Activated naive CD8-positive, alpha-beta T cell treated with anti-CD3 and anti-CD28 coated beads, Interleukin-2, amount 10 ng/mL, durations not matched to agents 7 days and 5 days (primary cell): ENCODE measurements around the gene THRSP. TPM values are rescaled to one million over a fixed set of nuclear protein-coding genes. Genes with fewer than 3 reads are reported as not detected.
A peak's percentile ranks its signal among the peaks of the same experiment; 100 is the strongest.
"Not testable (repeated sequence)": the region's sequence is repeated elsewhere in the genome, so short reads cannot be mapped to it uniquely, and the experiment has no call there.

Experiments
- ATAC-seq: fragments of 150-1000 bp; cut with Tn5 transposase; one replicate; pipeline ENCODE4 v1.10.0; 2021; ENCODE audit warnings: low read depth, moderate library complexity
- POLR2A ChIA-PET: fragments of 350-600 bp; sonication (Branson Sonifier 250); formaldehyde crosslinking; loops from one replicate; lab custom pipeline; 2021; ENCODE audit warnings: antibody characterized with exemption; lab: Charles Lee
- DNase-seq: peaks from one replicate; pipeline ENCODE4 v3.0.0; 2021
- H3K27ac Mint-ChIP-seq: one replicate; pipeline ENCODE4 v1.8.0; 2022; ENCODE audit warnings: mild to moderate bottlenecking, mixed read lengths
- H3K27me3 Mint-ChIP-seq: one replicate; pipeline ENCODE4 v1.8.0; 2022; ENCODE audit warnings: mild to moderate bottlenecking, moderate library complexity, mixed read lengths
- H3K36me3 Mint-ChIP-seq: one replicate; pipeline ENCODE4 v1.8.0; 2021; ENCODE audit warnings: mild to moderate bottlenecking, mixed read lengths
- H3K4me1 Mint-ChIP-seq: one replicate; pipeline ENCODE4 v1.8.0; 2021; ENCODE audit warnings: mixed read lengths
- H3K4me3 Mint-ChIP-seq: one replicate; pipeline ENCODE4 v1.8.0; 2022; ENCODE audit warnings: mild to moderate bottlenecking, moderate library complexity, mixed read lengths
- H3K9me3 Mint-ChIP-seq: one replicate; pipeline ENCODE4 v1.8.0; 2021; ENCODE audit warnings: mixed read lengths
- total RNA-seq, 2 experiments: library from RNA; stranded (reverse); gene quantifications; one replicate each; pipeline ENCODE4 v1.2.3, GENCODE V29; 2021

Gene THRSP
- total RNA-seq, 2 experiments from 2014 or later, result not detected

DNA sequence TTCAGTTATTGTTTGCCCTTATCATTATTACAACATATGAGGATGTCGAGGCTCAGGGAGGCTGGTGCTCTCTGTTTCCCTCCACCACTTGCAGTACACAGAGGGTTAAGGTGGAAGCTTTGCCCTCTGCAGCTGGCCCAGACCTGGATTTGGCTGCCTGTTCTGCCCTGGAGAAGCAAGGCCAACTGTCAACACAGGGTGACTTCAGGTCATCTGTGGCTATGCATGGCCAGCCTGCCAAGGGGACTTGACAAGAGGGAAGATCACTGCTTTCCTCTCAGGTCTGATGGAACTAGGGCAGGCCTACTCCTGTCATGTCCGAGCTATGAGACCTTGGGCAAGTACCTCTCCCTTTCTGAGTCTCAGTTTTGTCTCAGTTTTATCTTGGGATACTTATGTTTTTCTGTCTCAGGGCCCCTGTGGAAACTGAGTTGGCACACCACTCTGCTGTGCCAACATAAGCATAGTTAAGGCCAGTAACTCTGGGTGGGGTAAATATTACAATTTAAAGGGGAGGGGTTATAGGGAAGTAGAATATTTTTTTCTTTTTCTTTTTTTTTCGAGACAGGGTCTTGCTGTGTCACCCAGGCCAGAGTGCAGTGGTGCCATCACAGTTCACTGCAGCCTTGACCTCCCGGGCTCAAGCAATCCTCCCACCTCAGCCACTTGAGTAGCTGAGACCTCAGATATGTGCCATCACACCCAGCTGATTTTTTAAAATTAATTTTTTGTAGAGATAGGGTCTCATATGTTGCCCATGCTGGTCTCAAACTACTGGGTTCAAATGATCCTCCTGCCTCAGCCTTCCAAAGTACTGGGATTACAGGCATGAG is 2.4 kb upstream of the THRSP start:
- Mint-ChIP-seq H3K4me1 (no peaks in the 10 kb centered on the region), H3K4me3 (no peak overlapping the region), H3K27ac (no peak overlapping the region), H3K36me3 (no peaks in the 10 kb centered on the region), H3K9me3 (no peaks in the 10 kb centered on the region), H3K27me3 (peaks cover under 1% of the 10 kb centered on the region)
- ATAC-seq, result no peak
- POLR2A ChIA-PET, result interaction anchor here (0.6 kb wide), 1 partner anchor 447 kb away, joined by 3 read pairs; no protein-coding TSS in a partner anchor
- DNase-seq, result no peak

- H3K9me3 Mint-ChIP-seq, result no peaks in the 10 kb centered on the region
- no peak overlapping the region for H3K27ac Mint-ChIP-seq
- H3K36me3 Mint-ChIP-seq, result peaks cover 4% of the 10 kb centered on the region
- ATAC-seq (no peak), DNase-seq (no peak)
- H3K4me1 Mint-ChIP-seq, result peaks cover 1% of the 10 kb centered on the region
- H3K4me3 Mint-ChIP-seq, result no peak overlapping the region
- POLR2A ChIA-PET, result no interaction called here
- no peaks in the 10 kb centered on the region for H3K27me3 Mint-ChIP-seq
These were observed 1.7 kb upstream of the THRSP start for GRCh38 chr11:78061921-78062311.

DNA sequence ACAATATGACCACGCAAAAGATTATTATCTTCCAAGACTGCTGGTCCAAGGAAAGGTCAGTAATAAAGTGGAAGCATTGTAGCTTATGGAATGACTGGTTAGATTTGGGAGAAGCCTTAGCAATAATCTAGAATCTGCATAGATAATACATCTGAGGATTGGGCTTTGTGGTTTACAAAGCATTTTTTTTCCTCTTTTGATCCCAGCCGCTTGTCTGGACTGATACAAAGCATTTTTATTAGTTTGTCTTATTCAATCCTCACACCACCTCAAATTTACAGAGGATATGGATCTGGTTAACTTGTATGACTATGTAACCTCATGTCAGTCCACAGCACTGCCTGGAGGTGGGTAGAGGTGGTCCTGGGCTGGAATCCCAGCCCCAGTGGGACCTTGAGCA is 990 bp upstream of the THRSP start:
- POLR2A ChIA-PET, result interaction anchor here (1.3 kb wide), 1 partner anchor 16 kb away, joined by 3 read pairs; no protein-coding TSS in a partner anchor
- H3K9me3 Mint-ChIP-seq, result no peaks in the 10 kb centered on the region
- DNase-seq (no peak), ATAC-seq (no peak)
- no peak overlapping the region for H3K27ac Mint-ChIP-seq
- no peaks in the 10 kb centered on the region for H3K27me3 Mint-ChIP-seq
- peaks cover 11% of the 10 kb centered on the region for H3K36me3 Mint-ChIP-seq
- H3K4me1 Mint-ChIP-seq, result peaks cover 1% of the 10 kb centered on the region
- no peak overlapping the region for H3K4me3 Mint-ChIP-seq

GRCh38 chr11:78065203-78065602 is 1.5 kb downstream of the THRSP start:
- no peak overlapping the region for H3K4me3 Mint-ChIP-seq
- peaks cover 24% of the 10 kb centered on the region for H3K36me3 Mint-ChIP-seq
- H3K4me1 Mint-ChIP-seq, result peaks cover 1% of the 10 kb centered on the region
- no peaks in the 10 kb centered on the region for H3K27me3 Mint-ChIP-seq
- no peak for DNase-seq
- H3K27ac Mint-ChIP-seq, result no peak overlapping the region
- no peaks in the 10 kb centered on the region for H3K9me3 Mint-ChIP-seq
- ATAC-seq, result no peak
- POLR2A ChIA-PET, result no interaction called here

DNA sequence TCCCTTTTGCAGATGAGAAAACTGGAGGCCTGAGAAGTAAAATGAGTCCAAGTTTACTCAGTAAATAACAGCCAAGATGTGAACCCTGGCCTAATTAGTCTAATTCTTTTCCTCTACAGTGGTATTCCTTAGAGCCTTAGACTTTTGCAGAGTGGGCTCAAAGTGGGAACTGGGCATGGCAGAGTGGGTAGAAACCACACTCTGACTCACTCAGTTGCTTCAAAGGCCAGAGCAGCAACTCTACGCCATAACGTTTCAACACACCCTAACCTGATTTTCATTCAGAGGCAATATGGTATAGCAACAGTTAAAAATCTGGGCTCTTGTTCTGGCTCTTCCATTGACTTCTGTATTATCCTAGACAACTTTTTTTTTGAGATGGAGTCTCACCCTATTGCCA is 2.8 kb downstream of the THRSP start:
- H3K36me3 Mint-ChIP-seq, result peaks cover 26% of the 10 kb centered on the region
- H3K4me3 Mint-ChIP-seq, result no peak overlapping the region
- no peak for DNase-seq
- H3K9me3 Mint-ChIP-seq, result no peaks in the 10 kb centered on the region
- ATAC-seq, result no peak
- peaks cover 1% of the 10 kb centered on the region for H3K4me1 Mint-ChIP-seq
- H3K27ac Mint-ChIP-seq, result no peak overlapping the region
- no peaks in the 10 kb centered on the region for H3K27me3 Mint-ChIP-seq
- POLR2A ChIA-PET, result interaction anchor here (0.6 kb wide), 1 partner anchor 24 kb away, joined by 7 read pairs; no protein-coding TSS in a partner anchor

GRCh38 chr11:78067704-78068103 is 4.0 kb downstream of the THRSP start:
- ATAC-seq (no peak), DNase-seq (no peak)
- H3K4me3 Mint-ChIP-seq, result no peak overlapping the region
- no peak overlapping the region for H3K27ac Mint-ChIP-seq
- peaks cover 3% of the 10 kb centered on the region for H3K4me1 Mint-ChIP-seq
- peaks cover 34% of the 10 kb centered on the region for H3K36me3 Mint-ChIP-seq
- POLR2A ChIA-PET, result interaction anchor here (1.9 kb wide), 1 partner anchor 10 kb away, joined by 5 read pairs; no protein-coding TSS in a partner anchor
- no peaks in the 10 kb centered on the region for H3K9me3 Mint-ChIP-seq
- H3K27me3 Mint-ChIP-seq, result no peaks in the 10 kb centered on the region

DNA sequence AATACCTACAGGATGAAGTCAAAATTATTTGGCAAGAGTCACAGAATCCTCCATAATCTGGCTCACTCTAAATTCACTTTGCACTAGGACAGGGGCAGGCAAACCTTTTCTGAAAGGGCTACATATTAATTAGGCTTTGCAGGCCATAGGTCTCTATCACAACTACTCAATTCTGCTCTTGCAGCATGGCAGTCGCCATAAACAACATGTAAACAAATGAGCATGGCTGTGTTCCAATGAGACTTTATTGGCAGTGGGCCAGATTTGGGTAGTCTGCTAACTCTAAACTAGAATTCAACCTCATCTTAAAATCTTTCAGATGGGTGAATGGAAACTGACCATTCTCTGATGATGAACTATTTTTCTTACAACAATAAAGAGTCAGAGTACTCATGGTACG is 5.8 kb downstream of the THRSP start:
- POLR2A ChIA-PET, result no interaction called here
- H3K36me3 Mint-ChIP-seq, result peaks cover 36% of the 10 kb centered on the region

GRCh38 chr11:78070621-78071020 is 7.0 kb downstream of the THRSP start:
- no peak overlapping the region for H3K27ac Mint-ChIP-seq
- H3K4me3 Mint-ChIP-seq, result no peak overlapping the region
- DNase-seq, result no peak
- H3K9me3 Mint-ChIP-seq, result no peaks in the 10 kb centered on the region
- ATAC-seq, result no peak
- H3K27me3 Mint-ChIP-seq, result no peaks in the 10 kb centered on the region
- peaks cover 11% of the 10 kb centered on the region for H3K4me1 Mint-ChIP-seq
- POLR2A ChIA-PET, result no interaction called here
- peaks cover 40% of the 10 kb centered on the region for H3K36me3 Mint-ChIP-seq

More for the DNA sequence above, 5.8 kb downstream of the THRSP start:
- DNase-seq (no peak), ATAC-seq (no peak)
- Mint-ChIP-seq H3K4me1 (peaks cover 4% of the 10 kb centered on the region), H3K9me3 (no peaks in the 10 kb centered on the region), H3K27me3 (no peaks in the 10 kb centered on the region), H3K27ac (no peak overlapping the region), H3K4me3 (no peak overlapping the region)

- H3K9me3 Mint-ChIP-seq, result no peaks in the 10 kb centered on the region
- H3K27ac Mint-ChIP-seq, result no peak overlapping the region
- H3K4me3 Mint-ChIP-seq, result no peak overlapping the region
- peaks cover 19% of the 10 kb centered on the region for H3K4me1 Mint-ChIP-seq
- DNase-seq (no peak), ATAC-seq (no peak)
- H3K36me3 Mint-ChIP-seq, result peaks cover 41% of the 10 kb centered on the region
- H3K27me3 Mint-ChIP-seq, result no peaks in the 10 kb centered on the region
- POLR2A ChIA-PET, result no interaction called here
These were observed 8.1 kb downstream of the THRSP start for GRCh38 chr11:78071717-78072116.

GRCh38 chr11:78072455-78072854 is 8.8 kb downstream of the THRSP start:
- Mint-ChIP-seq H3K9me3 (no peaks in the 10 kb centered on the region), H3K4me3 (no peak overlapping the region), H3K36me3 (peaks cover 38% of the 10 kb centered on the region), H3K27me3 (no peaks in the 10 kb centered on the region), H3K4me1 (peaks cover 21% of the 10 kb centered on the region), H3K27ac (no peak overlapping the region)
- DNase-seq (no peak), ATAC-seq (no peak)
- POLR2A ChIA-PET, result no interaction called here

GRCh38 chr11:78074756-78075155 is 11.1 kb downstream of the THRSP start:
- DNase-seq (no peak), ATAC-seq (no peak)
- Mint-ChIP-seq H3K4me3 (no peak overlapping the region), H3K36me3 (peaks cover 26% of the 10 kb centered on the region), H3K4me1 (peaks cover 31% of the 10 kb centered on the region), H3K27ac (no peak overlapping the region), H3K27me3 (no peaks in the 10 kb centered on the region), H3K9me3 (no peaks in the 10 kb centered on the region)
- POLR2A ChIA-PET, result no interaction called here

DNA sequence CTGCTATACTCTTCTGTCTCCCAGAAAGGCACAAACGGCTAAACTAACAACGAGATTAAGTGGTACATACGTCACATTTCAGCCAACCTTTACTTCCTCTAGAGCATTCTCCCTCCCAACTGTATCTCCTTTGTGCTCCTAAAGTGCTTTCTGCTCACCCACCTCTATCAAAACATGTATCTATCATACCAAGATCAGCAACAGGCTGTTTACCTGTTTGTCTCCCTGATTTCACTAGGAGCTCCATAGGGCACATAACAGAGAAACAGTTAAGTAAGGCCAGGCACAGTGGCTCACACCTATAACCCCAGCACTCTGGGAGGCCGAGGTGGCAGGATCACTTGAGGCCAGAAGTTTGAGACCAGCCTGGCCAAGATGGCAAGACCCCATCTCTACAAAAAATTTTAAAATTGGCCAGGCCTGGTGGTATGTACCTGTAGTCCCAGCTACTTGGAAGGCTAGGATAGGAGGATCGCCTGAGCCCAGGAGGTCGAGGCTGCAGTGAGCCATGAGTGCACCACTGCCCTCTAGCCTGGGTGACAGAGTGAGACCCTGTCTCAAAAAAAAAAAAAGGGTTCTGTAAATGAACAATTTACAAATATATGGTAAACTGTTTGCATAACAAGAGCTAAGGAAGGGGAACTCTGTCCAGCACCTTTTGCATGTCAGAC is 13.2 kb downstream of the THRSP start:
- H3K9me3 Mint-ChIP-seq, result no peaks in the 10 kb centered on the region
- peaks cover 47% of the 10 kb centered on the region for H3K4me1 Mint-ChIP-seq
- POLR2A ChIA-PET, result interaction anchor here (0.5 to 4.0 kb wide), 3 partner anchors 9 to 169 kb away, joined by 4 to 21 read pairs (median 5); partner anchors contain the start of gene ALG8
- ATAC-seq (no peak), DNase-seq (no peak)
- peak overlapping the region; percentile 13 for H3K4me3 Mint-ChIP-seq
- peaks cover 20% of the 10 kb centered on the region for H3K36me3 Mint-ChIP-seq
- no peaks in the 10 kb centered on the region for H3K27me3 Mint-ChIP-seq
- peak overlapping the region; percentile 3 for H3K27ac Mint-ChIP-seq

GRCh38 chr11:78077592-78077991 is 13.9 kb downstream of the THRSP start:
- not testable (repeated sequence) for DNase-seq, H3K27ac Mint-ChIP-seq, H3K27me3 Mint-ChIP-seq, H3K9me3 Mint-ChIP-seq, ATAC-seq
- peaks cover 17% of the 10 kb centered on the region for H3K36me3 Mint-ChIP-seq
- peaks cover 50% of the 10 kb centered on the region for H3K4me1 Mint-ChIP-seq
- peak overlapping the region; percentile 89 for H3K4me3 Mint-ChIP-seq
- POLR2A ChIA-PET, result interaction anchor here (1.7 to 4.0 kb wide), 3 partner anchors 9 to 111 kb away, joined by 5 to 21 read pairs (median 5); partner anchors contain the start of genes ALG8 and KCTD21
